SH-SY5Y (cell line): ENCODE results near the gene HNRNPD.

Source experiments
- GATA2 ChIP-seq: IDR thresholded peaks from 2 replicates; pipeline ENCODE4 v1.6.1; 2011; ENCODE audit warnings: mild to moderate bottlenecking, low read depth, low read length
- GATA3 ChIP-seq: IDR thresholded peaks from 2 replicates; pipeline ENCODE4 v1.6.1; 2011; ENCODE audit warnings: low read depth, mild to moderate bottlenecking, low read length, moderate library complexity

DNA sequence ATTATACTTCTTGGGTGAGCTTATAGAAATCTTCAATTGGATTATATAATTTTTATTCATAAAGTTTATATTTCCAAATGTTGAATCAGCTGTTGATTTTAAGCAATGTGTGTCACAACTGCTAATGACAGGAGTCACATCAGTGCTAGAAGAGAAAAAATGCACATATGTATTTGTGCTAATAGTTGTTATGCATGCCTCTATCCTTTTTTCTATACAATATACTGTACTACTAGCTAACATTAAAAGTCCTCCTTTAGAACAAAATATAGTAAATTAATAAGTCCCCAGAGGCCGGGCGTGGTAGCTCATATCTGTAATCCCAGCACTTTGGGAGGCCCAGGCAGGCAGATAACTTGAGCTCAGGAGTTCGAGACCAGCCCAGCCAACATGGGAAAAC, 23.7 kb upstream of the HNRNPD start:
- TF ChIP-seq GATA3 (no peak), GATA2 (no peak)
